ENCODE data around the gene SAMD4A. TPM values are rescaled to one million over a fixed set of nuclear protein-coding genes. Genes with fewer than 3 reads are reported as not detected.
A peak's percentile ranks its signal among the peaks of the same experiment; 100 is the strongest.

SAMD4A gene
- total RNA-seq, 1 donor from 2014 or later = 59.2 TPM

DNA sequence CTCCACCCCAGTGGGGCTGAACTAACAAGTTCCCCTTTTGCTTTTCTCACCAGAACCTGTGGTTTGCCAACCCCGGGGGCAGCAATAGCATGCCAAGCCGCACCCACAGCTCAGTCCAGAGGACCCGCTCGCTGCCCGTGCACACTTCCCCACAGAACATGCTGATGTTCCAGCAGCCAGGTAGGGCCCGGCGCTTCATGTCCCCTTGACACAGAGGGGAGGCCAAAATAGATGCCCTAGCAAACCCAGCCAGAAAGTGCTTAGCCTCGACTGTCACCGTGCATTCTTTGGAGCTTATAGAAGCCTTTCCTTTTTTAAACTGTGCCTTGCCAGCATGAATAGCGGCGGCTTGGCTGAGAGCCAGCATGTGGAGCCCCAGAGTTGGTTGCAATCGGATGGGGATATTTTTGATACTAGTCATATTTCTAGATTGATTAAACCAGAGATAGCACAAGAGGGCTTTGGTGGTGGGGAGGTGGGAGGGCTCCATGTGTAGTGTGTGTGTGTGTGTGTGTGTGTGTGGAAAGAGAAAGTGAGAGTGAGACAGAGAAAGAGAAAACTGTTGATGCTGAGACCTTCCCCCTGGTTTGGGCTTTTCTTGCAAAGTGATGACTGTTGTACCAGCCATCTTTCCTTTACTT, 209.6 kb downstream of the SAMD4A start:
- intact Hi-C loops (cut with DNase I) = no loop called here
- DNase-seq (ENCODE audit: low spot score) (no peak), ATAC-seq (no peak)

DNA sequence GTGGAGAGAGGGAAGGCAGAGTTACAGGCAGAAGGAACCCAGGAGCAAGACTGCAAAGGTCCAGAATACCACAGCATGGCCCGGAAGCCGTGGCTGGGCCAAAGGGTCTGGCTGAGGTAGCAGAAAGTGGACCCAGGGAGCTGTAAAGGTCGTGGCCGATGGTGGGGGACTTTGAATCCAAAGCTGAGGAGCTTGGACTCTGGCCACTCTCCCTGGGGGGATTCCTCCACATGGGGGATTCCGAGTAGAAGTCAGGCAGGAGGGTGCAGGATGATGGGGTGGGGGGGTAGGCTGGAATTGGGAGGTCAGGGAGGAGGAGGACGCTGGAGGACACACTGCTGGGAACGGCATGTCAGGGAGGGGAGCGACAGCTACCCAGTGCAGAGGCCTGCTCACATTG, 210.5 kb downstream of the SAMD4A start:
- DNase-seq (ENCODE audit: low spot score) (no peak), ATAC-seq (no peak)
- intact Hi-C loops (cut with DNase I) = no loop called here

DNA sequence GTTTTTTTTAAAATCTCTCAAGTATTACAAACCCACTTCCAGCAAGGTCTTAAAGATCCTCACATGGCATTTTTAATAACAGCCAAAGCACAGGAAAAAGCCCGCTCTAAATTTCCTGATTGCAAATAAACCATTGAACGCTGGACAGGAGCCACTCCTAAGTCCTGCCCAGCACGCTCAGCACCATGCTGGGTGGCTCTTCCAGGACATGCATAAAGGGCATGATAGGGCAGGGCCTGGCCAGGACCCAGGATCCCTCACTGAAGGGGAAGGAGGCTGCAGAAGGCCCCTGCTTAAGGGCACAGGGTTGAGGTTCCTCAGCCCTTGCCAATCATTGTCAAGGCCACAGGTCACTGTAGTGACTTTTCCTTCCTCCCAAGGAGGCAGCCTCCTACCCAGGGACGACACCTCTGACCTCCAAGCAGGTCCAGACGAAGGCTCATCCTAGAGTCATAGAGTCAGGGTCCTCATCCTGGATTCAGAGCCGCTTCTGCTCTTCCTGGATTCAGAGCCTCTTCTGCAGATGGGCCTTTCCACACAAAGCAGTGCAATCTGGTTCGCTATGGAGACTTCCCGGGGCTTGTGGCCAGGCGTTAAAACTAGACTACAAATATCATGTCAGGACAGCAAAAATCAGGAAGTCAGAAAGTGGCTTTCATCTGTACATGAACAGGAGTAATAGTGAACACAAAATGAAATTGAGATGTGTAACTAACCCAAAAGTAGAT, 211.9 kb downstream of the SAMD4A start:
- DNase-seq (ENCODE audit: low spot score) = no peak
- intact Hi-C loops (cut with DNase I) = no loop called here
- no peak for ATAC-seq

DNA sequence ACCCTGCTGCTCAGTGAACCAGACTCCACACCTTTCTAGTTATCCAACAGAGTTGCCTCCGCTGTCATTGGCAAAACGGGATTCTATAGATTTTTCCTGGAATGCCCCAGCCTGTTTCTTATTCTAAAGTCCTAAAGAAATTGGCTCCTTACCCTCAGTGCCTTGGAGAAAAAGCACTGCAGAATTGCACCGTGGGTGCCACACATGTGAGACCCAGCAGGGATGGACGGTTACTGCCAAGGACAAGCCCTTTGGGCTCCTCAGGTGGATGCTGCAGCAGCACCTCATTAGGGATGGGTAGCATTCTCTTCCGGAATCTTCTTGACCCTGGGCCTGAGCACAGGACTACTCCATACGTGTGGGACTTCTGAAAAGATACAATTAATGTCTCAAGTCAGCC, 214.2 kb downstream of the SAMD4A start:
- DNase-seq (ENCODE audit: low spot score) (no peak), ATAC-seq (no peak)
- intact Hi-C loops (cut with DNase I) = no loop called here

DNA sequence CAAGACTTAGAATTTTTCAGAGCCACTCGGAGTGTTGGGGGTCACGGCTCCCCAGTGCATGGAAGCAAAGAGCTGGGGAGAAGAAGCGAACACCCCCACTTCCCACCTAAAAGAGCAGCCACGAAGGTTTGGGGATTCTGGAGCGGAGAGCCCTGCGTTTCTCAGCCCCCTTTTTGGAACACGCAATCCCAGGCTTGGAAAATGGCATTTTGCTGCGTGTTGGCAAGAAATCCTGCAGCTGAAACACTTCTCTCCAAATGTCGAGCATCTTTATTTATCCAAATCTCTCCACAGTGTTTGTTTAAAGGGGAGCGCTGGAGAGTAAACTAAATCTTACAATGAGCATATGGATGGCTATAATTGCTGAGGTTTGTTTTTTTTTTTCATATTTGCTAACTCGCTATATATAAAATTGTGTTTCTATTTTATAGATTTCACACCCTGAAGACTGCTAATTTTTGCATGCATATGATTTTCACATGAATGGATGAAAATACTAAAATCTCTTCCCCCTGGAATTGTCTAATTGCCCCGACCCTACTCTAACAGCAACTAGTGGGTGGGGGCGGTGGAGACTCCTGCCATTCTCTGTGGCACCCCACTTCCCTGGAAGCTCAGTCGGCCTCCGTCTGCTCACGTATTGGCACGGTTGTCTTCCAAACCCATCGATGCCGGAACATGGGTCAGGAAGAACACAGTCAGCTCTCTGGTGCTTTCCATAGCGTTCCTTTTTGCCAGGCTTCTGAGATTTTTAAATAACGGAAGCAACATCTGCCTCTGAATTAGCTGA, 215.2 kb downstream of the SAMD4A start:
- intact Hi-C loops (cut with DNase I) = no loop called here
- ATAC-seq = no peak
- no peak for DNase-seq (ENCODE audit: low spot score)

DNA sequence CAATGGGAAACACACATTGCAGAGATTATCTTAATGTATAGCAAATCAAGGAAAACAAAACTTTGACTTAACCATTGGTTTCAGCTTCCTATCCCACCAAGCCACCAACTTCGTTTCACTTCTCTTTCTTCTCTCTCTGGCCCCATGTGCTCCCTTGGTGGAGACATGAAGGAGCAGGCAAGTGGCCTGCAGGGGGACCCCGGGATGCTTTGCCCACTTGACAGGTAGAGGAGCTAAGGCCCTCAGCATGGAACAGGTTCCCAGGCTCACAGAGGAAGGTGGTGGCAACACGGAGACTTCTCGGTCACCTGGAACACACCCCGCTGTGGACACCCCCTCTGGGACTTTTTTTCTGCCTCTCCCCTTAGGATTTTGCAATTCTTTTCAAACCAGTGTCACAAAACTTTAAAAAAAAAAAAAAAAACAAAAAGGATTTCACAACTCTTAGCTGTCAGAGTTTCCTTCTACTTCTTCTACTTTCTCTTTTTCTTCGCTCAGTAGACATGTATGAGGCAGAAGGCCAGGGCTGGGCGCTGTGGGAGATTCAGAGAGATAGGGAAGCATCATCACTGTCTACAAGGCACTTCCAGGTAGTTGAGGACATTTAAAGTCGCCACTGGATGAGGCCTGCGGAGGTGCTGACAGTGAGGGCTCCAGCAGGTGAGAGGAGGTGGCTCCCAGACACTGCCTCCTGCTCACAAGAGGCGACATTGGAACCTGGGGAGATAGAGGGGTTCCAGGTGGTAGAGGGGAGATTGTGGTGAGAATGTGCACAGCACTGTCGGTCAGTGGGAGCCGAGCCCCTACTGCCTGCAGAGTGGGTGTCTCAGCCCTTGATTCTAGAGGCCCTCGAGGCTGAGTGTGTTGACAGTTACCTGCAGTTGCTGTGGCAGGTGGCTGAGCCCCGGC, 216.1 kb downstream of the SAMD4A start:
- DNase-seq (ENCODE audit: low spot score) = no peak
- intact Hi-C loops (cut with DNase I) = no loop called here
- ATAC-seq = peak; percentile 72

DNA sequence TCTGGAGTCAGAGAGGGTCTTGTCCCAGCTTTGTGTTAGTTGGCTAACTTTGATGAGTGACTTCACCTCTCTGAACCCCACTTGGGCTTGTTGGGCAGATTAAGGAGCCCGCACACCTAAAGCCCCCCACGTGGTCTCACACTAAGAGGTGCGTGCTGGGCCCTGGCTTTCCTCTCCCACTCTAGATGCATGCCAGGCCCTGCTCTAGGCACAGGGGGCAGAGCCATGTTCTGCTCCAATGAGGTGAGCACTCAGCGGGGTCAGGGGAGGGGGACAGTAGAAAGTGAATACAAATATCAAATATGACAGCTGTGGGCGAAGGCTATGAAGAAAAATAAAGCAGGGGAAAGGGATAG, 216.7 kb downstream of the SAMD4A start:
- intact Hi-C loops (cut with DNase I) = no loop called here
- ATAC-seq = no peak
- DNase-seq (ENCODE audit: low spot score) = peak; percentile 49

DNA sequence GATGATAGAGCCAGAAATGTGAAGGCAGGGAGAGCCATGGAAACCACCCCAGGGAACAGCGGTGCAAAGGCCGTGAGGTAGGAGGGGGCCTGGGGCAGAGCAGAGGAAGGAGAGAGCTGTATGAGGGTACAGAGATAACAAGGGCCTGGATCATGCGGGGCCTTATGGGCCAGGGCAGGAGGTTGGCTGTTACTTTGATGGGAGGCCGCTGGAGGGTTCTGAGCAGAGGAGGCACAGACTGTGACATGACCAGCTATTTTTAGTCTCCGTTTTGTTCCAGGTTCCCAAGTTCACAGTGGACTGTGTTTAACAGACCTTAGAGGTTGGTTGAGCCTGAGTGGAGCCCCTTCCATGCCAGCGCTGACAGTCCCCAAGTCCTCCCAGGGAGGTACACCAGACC, 217.1 kb downstream of the SAMD4A start:
- no peak for DNase-seq (ENCODE audit: low spot score)
- ATAC-seq = peak; percentile 7
- intact Hi-C loops (cut with DNase I) = no loop called here

DNA sequence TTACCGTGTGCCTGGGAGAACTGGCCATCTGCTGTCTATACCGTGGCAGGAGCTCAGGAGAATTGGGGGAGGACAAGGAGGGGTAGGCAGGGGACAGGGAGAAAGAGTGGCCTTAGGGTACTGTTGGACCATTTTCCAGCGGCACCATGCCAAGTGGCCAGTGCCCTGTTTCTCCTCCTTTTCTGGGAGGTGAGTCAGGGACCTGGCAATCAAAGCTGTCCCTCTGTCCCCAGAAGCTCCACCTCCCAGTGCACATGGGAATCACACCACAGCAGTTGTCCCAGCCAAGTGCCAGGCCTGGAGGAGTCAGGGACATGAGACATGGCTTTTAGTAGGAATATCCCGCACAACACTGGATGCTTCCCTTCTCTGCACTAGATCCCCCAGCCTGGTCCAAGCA, 217.7 kb downstream of the SAMD4A start:
- DNase-seq (ENCODE audit: low spot score) = peak; percentile 42
- ATAC-seq = no peak
- intact Hi-C loops (cut with DNase I) = no loop called here

DNA sequence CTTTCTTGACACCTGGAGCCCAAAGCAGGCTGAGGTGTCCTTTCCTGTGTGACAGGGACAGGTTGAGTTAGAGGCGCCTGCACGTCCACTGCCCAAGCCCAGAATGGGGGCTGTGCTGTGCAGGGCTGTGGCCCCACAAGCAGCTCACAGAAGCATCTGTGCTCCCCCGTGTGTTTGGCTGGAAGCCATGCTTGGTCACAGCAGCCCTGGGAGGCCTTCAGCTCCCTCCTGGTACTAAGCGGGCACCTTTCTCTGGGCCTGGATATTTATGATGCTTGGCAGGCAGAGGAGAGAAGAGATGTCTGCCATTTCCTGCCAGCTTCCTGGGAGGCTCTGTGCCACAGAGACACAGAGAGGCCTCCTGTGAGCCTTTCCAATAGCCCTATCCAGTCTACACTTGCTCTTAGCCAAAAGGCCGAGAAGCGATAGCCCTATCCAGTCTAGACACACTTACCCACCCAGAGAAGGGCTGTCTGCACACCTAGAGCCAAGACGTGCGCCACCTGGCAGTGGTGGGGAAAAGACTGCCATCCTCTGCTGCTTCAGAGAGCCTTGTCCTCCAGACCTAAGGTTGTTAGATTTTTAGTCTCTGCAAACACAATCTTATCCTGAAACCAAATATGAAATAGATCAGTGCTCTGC, 218.3 kb downstream of the SAMD4A start:
- intact Hi-C loops (cut with DNase I) = no loop called here
- ATAC-seq = no peak
- DNase-seq (ENCODE audit: low spot score) = peak; percentile 47

DNA sequence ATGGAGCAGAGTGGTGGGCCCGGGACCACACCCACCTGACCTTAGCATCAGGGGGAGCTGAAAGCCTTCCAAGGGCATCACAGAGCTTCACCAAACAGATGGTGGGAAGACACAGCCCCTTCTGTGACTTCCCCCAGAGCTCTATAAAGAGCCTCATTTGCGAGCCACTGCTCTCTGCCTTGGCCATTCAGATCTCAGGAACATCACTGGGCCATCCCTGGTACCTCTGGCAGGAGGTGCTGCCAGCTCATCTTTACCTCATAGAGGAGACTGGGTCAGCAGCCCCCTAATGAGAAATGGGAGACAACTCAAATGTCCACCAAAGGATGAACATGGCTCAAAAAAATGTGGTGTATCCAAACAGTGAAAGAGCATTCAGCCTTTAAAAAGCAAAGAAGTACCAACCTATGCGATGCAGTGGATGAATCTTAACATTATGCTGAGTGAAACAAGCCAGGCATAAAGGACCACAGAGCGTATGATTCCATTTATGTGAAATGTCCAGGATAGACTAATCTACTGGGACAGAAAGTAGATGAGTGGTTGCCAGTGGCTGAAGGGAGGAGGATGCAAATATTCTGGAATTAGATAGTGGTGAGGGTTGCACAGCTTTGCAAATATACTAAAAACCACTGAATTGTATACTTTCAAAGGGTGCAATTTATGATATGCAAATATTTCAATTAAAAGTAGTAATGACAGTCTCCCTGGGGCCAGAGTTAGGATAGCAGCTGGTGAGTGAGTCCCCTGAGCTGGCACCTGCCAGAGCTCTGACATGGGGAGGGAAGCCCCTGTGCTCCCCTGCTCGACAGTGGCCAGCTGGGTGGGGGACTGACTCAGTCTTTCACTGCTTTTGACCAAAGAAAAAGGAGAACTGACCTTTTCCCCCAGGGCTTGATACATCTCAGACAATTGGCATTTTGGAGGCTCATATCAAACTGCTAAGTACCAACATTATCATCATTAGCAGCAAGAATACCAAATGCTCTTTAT, 219.1 kb downstream of the SAMD4A start:
- no peak for ATAC-seq
- DNase-seq (ENCODE audit: low spot score) = no peak
- intact Hi-C loops (cut with DNase I) = no loop called here

DNA sequence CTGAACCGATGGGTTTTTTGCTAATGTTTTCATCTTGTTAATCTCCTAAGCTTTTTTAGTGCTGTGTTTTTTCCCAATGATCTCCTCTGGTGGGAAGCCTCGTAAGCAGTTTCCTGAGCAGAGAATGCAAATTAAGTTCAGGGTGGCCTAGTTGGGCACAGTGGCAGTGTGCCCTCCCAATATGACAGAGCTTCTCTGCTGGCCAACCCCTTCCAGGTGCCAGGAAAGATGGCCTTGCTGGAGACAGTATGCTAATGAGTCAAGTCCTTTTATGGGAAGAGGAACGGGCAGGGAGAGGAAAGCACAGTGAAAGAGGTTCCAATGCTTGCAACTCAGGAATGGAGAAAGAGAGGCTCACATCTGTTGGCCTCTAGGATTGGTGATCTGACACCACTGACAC, 219.9 kb downstream of the SAMD4A start:
- ATAC-seq = no peak

DNA sequence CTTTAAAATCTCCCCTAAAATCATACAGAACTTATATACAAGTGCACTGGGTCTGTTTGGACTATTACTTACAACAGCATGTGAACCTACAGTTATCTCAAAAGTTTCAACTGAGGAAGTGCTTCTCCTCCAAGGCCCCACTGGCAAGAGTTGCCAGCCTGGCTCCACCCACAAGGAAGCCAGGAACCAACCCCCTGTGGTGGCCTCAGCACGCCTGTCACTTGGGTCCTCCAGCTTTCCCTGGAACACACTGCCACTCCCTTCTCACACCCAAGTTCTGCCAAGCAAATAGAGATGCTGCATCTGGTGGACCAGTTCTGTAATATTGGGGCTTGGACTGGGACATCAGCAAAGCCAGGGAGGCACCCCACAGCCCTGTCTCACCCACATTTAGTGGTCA, 220.3 kb downstream of the SAMD4A start:
- no peak for ATAC-seq
- no peak for DNase-seq (ENCODE audit: low spot score)
- intact Hi-C loops (cut with DNase I) = no loop called here

More for the DNA sequence above, 219.9 kb downstream of the SAMD4A start:
- DNase-seq (ENCODE audit: low spot score) = no peak
- intact Hi-C loops (cut with DNase I) = no loop called here

DNA sequence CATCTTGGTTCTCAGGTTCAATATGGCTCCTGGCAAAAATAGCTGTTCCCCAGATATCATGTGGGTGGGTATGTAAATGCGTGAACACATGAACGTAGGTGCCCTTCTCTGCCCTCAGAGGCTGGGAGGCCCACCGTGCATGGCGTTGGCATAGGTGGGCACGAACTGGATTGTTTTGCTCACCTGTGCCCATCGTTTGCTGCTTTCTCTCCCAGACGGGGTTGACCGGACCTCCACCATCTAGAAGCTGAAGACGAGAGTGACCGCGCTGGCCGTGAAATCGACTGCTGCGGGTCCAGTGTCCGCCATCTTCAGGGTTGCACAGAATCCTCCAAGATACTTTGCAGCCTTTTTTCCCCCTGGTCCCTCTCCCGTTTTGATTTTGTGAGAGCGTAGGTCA, 221.8 kb downstream of the SAMD4A start:
- intact Hi-C loops (cut with DNase I) = no loop called here
- ATAC-seq (no peak), DNase-seq (ENCODE audit: low spot score) (no peak)

DNA sequence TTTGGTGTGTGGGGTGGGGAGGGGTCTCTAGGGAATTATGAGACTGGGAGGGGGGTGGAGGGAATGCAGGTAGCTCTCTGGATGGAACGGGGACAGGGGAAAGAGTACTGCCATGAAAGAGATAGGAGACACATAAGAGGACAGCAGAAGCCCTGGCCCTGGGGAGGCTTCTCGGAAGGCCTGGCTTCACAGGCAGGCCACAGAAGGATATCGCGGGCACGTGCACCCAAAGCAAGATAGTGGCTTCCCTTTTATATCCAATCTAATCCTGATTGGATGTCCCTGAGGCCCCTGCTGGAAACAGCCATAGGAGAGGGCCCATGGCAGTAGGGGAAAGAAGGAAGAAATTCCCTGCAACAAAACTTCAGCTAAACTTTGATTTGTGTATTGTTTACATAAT, 222.2 kb downstream of the SAMD4A start:
- intact Hi-C loops (cut with DNase I) = no loop called here
- DNase-seq (ENCODE audit: low spot score) (no peak), ATAC-seq (no peak)

DNA sequence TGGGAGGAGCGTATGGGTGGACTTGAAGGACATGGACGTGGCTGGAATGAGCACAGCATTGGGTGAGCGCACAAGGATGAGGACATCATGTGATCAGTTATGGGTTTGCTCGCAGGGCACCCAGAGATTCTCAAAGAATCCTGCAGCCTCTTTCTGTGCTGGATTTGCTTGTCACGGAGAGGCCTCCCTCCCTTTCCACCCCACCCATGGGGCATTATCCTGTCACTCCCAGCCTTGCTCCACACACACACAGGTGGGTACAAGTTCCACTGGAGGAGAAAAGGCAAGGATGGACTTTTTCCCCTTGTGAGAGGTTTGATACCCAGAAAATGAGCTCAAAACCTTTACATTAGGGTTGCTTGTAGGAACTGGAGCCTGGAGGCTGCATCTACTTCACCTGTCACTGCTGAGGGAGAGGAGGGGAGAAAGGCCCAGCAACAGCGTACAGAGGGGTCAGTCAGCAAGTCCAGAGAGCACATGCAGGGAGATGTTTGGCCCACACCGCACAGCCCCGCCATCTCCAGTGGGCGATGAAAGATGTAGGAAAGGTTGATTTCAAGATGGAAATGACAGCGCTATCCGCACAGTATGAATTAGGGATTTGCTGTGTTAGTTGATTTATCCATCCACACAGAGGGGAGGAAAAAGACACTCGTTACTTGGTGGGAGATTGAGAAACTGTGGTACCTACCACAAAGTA, 223.0 kb downstream of the SAMD4A start:
- intact Hi-C loops (cut with DNase I) = no loop called here
- ATAC-seq (no peak), DNase-seq (ENCODE audit: low spot score) (no peak)

DNA sequence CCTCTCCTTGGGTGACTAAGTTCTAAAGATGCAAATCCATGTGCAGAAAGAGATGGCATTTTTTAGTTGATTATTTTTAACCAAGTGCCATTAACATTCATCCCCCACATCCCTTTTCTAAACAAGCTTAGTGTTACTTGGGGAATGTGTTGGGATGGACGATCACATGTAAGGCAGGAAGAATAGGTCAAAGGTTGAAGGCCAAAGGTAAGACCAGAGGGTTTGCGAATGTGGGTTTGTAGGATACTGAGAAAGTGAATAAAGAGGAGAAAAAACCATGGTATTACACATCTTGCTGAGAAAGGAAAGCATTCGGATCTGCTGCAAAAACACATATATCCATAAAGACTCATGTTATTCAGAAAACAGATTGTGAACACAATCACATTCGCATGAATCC, 224.1 kb downstream of the SAMD4A start:
- intact Hi-C loops (cut with DNase I) = no loop called here
- no peak for DNase-seq (ENCODE audit: low spot score)
- no peak for ATAC-seq

All from sciatic nerve (tissue), 2 donors.